Inflammatory macrophage treated with lipopolysaccharide for 4 hours (primary cell): ENCODE data around the gene CCDC87.
"Not testable (repeated sequence)": the region's sequence is repeated elsewhere in the genome, so short reads cannot be mapped to it uniquely, and the experiment has no call there.

ENCODE experiments used
- DNase-seq: peaks from one replicate; pipeline ENCODE4 v3.0.0-alpha.2; 2020

CCDC87 gene

DNA sequence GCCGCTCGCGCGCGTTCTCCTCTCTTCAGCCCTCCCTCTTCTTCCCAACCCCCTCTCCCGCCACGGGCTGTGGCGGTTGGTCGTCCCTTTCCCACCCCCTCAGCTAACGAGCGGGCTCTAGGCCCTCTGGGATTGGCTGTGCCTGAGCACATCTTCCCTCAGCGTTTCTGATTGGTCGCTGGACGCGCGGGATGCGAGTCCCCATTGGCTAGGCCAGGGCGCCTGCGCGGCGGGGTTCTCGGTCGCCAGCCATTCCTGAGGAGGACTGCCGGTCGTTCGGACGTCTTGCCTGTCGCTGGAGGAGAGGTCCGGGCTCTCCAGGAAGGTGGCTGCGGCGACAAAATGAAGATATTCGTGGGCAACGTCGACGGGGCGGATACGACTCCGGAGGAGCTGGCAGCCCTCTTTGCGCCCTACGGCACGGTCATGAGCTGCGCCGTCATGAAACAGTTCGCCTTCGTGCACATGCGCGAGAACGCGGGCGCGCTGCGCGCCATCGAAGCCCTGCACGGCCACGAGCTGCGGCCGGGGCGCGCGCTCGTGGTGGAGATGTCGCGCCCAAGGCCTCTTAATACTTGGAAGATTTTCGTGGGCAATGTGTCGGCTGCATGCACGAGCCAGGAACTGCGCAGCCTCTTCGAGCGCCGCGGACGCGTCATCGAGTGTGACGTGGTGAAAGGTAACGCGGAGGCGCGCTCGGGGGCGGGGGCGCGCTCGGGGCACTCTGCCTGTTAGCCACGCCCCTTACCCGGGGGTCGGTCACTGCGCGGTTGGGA is 23.7 kb upstream of the CCDC87 start, which contains the start of gene RBM14:
Gene RBM14, plus strand, starts transcription at position 252 of the 776 bp plus-strand sequence. Its CDS starts 91 bp downstream, at position 343.
- peak; percentile 100 for DNase-seq

DNA sequence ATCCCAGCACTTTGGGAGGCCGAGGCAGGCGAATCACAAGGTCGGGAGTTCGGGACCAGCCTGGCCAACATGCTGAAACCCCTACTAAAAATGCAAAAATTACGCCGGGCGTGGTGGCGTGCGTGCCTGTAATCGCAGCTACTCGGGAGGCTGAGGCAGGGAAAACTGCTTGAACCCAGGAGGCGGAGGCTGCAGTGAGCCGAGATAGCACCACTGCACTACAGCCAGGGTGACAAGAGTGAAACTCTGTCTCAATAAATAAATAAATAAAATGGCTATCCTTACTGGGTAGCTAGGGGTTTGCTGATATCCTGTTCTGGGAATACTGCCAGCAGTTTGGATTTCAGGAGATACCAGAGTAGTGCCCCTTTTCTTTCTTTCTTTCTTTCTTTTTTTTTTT is 21.2 kb upstream of the CCDC87 start:
- no peak for DNase-seq

DNA sequence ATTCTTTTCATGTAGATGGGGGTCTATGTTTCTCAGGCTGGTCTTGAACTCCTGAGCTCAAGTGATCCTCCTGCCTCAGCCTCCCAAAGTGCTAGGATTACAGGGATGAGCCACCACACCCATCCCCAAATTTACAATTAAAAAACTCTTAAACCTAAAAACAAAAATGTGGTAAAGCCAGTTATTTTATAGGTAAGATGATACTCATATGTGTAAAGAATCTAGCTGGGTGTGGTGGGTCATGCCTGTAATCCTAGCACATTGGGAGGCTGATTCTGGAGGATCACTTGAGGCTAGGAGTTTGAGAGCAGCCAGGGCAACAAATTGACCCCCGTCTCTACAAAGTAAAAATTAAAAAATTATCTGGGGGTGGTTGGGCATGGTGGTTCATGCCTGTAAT is 19.6 kb upstream of the CCDC87 start:
- no peak for DNase-seq

DNA sequence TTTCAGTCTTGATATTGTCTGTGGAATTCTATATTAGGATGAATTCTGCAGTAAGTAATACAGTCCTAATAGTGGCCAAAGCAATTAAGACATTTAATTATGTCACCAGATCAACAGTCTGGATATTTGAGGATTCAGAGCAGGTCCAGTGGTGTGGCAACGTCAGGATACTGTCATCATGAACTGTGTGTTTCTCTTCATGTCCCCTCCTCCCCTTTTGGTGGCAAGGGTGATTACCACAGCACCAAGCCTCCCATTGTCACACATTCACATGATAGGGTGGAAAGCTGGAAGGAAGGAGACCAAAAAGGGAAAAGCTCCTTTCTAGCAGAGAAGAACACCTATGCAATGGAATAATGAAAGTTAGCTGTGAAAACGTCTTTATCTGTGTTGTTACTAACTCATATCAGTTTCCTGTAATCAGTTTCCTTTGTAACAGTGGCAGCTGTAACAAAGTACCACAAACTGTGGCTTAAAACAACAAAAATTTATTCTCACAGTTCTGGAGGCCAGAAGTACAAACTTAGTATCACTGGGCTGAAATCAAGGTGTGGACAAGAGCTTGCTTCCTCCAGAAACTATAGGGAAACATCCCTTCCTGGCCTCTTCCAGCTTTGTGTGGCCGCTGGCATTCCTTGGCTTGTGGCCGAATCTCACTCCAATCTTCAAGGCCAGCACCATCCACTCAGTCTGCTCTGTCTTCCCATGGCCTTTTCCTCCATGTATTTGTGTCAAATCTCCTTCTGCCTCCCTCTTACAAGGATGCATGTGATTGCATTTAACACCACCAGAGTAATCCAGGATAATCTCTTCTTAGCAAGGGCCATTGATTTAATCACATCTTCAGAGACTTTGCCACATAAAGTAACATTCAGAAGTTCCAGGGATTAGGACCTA is 17.1 kb upstream of the CCDC87 start:
- DNase-seq: peak; percentile 55

DNA sequence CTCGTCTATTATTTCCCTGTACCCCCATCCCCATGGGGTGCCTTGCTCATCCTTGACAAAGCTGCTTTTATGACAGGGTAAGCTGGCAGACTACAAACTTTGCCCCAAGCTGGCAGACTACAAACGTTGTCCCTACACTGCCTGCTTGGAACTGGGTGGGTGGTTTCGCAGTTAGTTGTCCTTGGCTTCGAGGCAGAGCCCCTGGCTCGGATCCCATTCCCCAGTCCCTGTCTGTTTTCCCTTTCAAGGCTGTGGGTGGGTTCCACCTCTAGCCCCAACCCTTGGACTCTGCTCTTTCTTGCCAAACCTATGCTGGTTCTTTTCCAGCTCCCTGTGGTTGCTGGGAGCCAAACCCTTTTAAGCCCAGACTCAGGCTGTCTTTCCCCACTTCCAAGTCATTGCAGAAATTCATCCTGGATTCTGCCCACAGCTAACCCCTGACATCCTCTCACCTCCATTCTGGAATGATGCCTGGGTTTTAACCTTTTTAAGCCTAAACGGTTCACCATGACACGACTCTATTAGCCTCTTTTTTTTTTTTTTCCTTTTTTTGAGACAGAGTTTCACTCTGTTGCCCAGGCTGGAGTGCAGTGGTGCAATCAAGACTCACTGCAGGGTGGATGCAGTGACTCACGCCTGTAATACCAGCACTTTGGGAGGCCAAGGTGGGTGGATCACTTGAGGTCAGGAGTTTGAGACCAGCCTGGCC is 14.4 kb upstream of the CCDC87 start:
- peak; percentile 67 for DNase-seq

DNA sequence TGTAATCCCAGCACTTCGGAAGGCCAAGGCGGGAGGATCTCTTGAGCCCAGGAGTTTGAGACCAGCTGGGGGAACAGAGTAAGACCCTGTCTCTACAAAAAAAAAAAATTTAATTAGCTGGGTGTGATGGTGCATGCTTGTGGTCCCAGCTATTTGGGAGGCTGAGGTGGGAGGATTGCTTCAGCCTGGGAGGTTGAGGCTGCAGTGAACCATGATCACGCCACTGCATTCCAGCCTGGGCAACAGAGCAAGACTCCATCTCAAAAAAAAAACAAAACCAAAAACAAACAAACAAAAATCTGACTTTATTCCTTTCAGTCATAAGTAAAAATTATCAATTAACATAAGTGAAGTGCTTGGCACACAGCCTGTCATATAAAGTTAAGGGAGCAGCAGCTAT is 13.7 kb upstream of the CCDC87 start:
- DNase-seq: not testable (repeated sequence)

DNA sequence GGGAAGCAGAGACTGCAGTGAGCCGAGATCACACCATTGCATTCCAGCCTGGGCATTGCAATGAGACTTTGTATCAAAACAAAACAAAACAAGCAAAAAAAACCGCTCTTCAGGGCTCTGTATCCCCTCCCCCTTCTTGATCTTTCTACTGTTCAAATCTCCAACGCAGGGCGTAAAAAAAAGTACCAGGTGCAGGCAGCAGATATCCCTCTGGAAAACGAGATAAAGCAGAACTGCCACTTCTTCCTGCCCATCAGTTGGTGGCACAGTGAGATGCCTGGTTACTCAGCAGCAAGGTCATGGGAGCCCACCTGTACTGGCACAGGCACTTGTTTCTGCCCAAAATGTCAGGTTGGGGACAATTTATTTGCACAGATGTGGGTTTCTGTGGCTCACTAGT is 11.3 kb upstream of the CCDC87 start:
- DNase-seq: no peak

DNA sequence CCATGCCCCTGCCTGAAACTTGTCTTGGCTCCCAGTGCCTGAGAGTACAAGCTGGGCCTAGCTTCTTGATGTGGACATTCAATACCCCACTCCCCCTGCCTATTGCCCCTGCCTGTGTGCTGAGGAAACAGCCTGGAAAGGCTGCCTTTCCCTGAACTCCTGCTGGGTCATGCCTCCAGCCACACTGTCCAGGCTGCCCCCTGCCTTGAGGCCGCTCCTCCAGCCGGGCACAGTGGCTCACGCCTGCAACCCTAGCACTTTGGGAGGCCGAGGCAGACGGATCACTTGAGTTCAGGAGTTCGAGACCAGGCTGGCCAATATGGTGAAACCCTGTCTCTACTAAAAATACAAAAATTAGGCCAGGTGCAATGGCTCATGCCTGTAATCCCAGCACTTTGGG is 10.2 kb upstream of the CCDC87 start:
- no peak for DNase-seq

DNA sequence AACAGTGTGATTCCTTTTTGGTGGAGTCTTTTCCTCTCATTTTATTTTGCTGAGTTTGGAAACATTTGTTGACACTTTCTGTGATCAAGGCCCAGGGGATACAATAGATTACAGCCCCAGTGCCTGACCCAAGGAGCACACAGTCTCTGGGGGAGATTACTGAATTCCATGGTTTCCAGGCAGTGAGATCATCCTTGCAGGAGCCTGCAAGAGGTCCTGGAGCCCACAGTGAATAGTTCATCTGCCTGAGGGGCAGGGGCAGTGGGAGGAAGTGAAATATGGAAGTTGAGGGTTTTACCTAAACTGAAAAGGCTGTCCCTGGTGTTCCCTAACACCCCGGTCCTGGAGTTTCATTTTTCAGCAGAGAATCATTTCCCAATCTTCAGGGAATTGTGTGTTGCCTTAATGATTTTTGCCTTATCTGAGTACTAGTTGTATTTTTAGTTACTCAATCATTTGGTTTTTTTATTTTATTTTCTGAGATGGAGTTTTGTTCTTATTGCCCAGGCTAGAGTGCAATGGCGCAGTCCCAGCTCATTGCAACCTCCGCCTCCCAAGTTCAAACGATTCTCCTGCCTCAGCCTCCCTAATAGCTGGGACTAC is 7.9 kb upstream of the CCDC87 start:
- peak; percentile 72 for DNase-seq

DNA sequence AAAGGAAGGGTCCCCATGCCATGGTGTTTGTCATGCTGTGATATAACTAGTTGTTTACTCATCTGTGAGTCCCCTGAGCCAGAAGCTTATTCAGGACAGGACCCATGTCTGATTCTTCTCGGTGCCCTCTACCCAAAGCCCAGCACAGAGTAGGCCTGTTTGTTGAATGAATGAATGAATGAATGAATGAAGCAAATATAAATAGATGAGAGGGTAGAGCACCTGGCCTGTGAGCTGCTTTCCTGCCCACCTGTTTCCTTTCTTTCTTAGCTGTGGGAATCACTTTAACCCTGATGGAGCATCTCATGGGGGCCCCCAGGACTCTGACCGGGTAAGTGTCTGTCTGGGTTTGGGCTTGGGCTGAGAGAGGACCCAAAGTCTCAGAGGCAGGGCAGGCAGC is 7.4 kb upstream of the CCDC87 start:
- DNase-seq: no peak

DNA sequence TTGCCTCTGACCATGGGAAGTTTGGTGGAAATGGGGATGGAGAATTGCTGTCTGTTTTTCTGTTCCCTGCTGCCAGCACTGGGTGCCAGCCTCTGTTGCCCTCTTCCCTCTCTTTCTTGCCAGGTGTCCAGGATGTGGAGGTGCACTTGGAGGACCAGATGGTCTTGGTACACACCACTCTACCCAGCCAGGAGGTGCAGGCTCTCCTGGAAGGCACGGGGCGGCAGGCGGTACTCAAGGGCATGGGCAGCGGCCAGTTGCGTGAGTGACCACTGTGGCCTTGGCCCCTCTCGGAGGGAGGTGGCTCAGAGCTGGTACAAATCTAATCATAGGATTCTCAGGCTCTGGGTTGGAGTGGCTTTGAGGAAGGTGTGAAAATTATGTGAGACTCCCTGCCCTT is 6.1 kb upstream of the CCDC87 start:
- DNase-seq: no peak

DNA sequence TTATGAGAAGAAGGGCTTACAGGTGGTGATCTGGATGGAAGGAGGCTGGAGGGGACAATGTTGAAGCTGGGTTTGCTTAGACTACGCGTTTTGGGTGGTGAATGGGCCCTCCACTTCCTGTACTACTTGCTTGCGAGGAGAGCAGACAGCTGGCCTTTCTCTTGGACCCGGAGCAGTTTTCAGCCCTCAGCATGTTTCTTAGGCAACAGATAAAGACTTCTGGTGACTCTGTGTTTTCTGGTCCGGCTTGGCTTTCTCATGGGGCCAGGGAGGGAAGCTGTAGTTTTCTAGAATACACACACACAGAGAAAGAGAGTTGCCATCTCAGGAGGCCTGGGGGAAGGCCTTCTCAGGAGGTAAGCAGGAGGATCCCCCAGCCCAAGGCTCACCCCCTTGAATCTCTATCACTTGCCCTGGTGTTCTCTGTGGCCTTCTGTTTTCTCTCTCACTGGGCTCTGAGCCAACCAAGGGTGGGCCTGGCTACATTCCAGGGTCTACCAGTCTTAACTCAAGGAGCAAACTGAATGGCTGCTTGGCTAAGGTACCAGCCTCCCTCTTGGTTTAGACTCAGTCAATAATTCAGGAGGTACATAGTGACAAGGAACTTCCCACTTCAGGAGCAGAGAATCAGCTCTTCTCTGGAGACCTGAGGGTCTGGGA is 2.5 kb upstream of the CCDC87 start:
- DNase-seq: no peak

DNA sequence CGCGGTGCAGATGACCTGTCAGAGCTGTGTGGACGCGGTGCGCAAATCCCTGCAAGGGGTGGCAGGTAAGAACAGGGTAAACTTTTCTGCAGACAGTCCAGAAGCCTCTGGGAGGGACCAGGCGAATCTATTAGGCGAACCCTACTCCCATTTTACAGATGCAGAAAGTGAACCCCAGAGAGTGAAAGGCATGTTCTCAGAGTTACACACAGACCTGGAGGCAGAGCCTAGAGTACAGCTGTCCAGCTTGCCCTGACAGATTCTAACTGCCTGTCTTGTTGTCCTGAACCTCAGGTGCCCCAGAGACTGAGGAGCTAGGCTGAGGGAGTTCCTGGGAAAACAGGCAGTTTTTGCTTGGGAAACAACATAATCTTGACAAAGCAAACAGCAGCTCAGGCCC is 787 bp upstream of the CCDC87 start:
- DNase-seq: no peak

DNA sequence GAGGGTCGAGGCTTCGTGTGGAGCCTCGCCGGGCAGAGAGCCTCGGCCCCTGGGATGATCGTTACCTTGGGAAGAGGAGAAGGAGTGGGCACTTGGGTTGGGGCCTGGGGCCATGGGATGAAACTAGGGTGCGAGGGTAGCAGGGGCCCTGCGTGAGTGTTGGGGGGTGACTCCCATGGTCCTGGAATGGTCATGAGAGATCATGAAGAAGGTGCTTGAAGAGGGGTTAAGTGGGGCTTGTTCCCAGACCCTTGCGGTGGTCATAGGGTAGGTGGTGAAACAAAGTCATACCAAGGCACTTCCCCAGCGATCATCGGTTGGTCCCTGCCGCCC is 406 bp upstream of the CCDC87 start:
- DNase-seq: no peak

DNA sequence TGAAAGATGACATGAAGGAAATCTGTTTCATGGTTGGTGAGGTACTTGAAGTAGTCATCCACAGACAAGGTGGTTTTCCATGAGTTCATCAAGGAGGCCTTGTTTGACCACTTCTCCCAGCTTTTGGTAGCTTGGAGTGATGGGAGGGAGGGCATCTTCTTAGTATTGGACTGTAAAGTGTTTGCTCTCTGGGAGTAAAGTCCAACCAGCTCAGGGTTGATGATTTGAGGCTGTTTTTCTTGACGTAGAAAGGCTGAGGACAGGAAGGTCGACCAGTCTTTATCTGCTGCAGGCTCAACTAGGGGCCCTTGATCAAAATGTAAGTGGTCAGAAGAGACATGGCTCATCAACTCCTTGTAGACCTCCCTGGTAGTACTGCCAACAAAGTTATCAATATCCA is 1.7 kb downstream of the CCDC87 start:
- DNase-seq: no peak

DNA sequence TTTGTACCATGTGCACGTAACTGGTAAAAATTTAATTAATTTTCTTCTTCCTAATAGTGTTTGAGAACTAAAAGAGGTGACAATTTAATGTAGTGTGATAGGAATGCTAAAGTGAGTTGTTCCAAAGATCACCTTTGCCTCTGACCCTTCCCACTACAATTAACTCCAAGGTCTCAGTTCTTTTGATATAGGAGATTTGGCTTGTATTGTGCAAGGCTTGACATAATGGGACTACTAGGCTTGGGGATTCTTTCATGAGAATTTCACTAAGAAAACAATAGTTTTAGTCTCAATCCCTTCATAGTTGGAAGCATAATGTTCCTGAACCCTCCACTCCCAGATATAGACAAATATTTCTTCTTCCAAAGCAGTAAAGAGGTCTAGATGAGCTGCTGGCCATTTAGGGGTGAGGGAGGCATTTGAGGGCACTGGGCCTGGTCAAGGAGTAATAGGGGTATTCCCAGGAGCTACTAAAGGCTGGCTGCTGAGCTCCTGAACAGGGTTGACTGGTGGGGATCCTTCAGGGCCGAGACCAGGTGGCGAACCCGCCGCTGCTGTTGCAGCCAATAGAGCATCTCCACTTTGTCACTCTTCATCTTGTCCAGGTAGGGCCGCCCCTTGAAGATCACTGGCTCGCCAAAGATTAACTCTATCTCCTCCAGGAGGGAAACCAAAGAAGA is 2.7 kb downstream of the CCDC87 start:
- no peak for DNase-seq

DNA sequence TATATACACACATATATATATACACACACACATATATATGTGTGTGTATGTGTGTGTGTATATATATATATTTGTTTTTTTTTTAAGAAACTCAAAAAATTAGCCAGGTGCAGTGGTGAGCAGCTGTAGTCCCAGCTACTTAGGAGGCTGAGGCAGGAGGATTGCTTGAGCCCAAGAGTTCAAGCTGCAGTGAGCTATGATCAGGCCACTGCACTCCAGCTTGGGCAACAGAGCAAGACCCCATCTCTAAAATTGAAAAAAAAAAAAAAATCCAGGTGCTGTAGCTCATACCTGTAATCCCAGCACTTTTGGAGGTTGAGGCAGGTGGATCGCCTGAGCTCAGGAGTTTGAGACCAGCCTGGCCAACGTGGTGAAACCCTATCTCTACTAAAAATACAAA is 3.5 kb downstream of the CCDC87 start:
- DNase-seq: not testable (repeated sequence)

DNA sequence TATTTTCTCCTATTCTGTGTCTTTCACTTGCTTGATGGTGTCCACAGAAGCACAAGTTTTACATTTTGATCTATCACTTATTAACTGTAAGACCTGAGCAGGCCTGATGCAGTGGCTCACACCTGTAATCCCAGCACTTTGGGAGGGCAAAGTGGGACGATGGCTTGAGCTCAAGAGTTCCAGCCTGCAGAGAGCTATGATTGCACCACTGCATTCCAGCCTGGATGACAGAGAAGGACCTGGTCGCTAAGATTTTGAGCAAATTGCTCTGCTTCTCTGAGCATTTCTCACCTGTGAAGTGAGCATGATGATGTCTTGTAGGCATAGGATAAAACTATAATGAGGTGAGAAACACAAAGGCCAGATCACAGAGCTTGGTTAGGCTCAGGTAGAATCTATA is 6.7 kb downstream of the CCDC87 start:
- no peak for DNase-seq

DNA sequence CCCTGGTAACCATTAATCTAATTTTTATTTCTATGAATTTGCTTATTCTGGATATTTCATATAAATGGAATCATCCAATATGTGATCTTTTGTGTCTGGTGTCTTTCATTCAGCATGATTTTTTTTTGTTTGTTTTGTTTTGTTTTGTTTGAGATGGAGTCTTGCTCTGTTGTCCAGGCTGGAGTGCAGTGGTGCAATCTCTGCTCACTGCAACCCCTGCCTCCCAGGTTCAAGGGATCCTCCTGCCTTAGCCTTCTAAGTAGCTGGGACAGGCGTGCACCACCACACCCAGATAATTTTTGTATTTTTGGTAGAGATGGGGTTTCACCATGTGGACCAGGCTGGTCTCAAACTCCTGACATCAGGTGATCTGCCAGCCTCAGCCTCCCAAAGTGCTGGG is 7.4 kb downstream of the CCDC87 start:
- not testable (repeated sequence) for DNase-seq

DNA sequence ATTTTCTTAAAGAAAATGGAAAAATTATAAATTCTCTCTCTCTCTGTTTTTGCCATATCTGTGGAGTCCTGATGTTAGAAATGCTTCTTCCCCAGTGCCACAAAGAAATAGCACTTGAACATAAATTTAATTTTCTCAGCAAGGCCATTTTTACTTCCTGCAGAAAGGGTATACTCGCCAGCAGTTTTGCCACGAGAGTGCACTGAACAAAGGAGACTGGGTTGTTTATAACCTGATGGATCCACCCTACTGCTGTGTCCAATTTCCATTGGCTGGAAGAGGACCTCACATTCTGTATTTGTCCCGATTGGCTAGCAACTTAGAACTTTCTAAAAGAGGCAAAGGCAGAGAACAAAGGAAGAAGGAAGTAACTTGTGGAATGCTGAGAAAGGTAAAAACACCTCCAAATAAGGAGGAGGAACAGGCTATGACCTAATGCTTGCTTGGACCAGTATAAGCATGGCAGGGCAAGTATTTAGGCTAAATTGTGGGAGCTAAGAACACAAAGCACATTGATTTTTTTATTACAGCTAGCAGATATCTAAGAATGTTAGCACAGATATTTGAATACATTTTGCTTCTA is 10.2 kb downstream of the CCDC87 start:
- DNase-seq: not testable (repeated sequence)

DNA sequence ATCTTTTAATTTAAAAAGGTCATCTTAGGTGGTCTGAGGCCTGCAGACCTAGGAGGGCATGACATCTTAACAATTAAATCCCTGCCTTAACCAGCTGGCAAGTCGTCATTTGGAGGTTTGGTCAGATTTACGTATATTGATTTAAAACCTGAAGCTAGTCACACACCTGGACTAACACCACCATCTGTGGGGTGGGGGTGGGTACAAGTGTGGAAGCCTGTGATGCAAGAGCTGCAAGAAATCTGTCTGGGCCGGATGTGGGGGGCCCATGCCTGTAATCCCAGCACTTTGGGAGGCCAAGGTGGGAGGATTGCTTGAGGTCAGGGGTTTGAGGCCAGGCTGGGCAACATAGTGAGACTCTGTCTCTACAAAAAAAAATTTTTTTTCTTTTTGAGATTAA is 11.6 kb downstream of the CCDC87 start:
- no peak for DNase-seq

DNA sequence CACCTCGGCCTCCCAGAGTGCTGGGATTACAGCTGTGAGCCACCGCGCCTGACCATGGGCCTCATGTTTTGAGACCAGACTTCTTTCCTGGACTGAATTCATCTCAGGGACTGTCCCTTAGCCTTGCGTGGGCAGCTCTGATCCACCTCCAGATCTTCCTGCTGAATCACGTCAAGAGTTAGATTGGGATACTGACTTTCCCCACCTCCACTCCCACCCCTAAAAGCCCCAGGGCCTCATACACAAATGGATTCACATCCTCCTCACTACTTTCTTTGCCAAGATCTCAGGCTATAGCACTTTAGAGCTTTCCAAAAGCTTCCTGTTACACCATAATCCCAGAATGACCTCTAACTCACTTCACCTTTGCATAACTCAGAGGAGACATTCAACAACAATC is 12.1 kb downstream of the CCDC87 start:
- peak; percentile 88 for DNase-seq
